ENCODE data around the gene ZNF385D. TPM values are rescaled to one million over a fixed set of nuclear protein-coding genes. Genes with fewer than 3 reads are reported as not detected.

ZNF385D gene
- total and polyA plus RNA-seq, 2 donors from 2014 or later = 1.4 to 8.9 TPM

DNA sequence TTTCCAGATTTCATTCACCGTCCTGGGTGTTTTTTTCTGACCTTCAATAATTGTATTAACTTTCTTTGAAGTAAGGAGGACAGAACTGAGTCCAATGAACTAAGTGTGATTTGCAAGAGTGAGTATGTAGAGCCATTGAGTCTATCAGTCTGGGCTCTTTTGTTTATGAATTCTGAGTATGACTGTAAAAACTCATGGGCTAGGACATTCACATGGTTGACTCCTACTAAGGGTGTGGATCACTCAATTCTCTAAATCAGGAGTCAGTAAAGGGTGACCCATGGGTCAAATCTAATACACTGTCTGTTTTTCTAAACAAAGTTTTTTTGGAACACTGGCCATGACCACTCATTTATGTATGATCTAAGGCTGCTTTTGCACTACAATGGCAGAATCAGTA, 269.0 kb downstream of the ZNF385D start:
- H3K36me3 ChIP-seq (ENCODE audit: control insufficient read depth in 2 of 3, insufficient read depth in 3 of 3, low read length in 3 of 3) = no peaks in the 10 kb centered on the region
- intact Hi-C loops (cut with DNase I) = no loop called here
- no peak overlapping the region for H3K27ac ChIP-seq (ENCODE audit: low read depth in 2 of 2, low read length in 2 of 2)
- FAIRE-seq (no peak), DNase-seq (no peak)
- no peaks in the 10 kb centered on the region for H3K4me1 ChIP-seq (ENCODE audit: control insufficient read depth in 2 of 3, insufficient read depth in 2 of 3, low read depth in 1 of 3, low read length in 3 of 3)
- no peaks in the 10 kb centered on the region for H3K9me3 ChIP-seq (ENCODE audit: control insufficient read depth in 2 of 3, insufficient read depth in 1 of 3, low read length in 3 of 3)
- H3K9ac ChIP-seq (ENCODE audit: low read length in 3 of 3) = no peak overlapping the region
- no peak for TF ChIP-seq CTCF (IDR thresholded peaks at IDR 0.05; ENCODE audit: borderline replicate concordance, extremely low read depth, insufficient read depth)
- H3K4me3 ChIP-seq (ENCODE audit: low read length in 3 of 3) = no peak overlapping the region
- H3K27me3 ChIP-seq (ENCODE audit: control insufficient read depth, insufficient read depth, low read length) = no peaks in the 10 kb centered on the region

- FAIRE-seq (no peak), DNase-seq (no peak)
- H3K4me1 ChIP-seq (ENCODE audit: control insufficient read depth in 2 of 3, insufficient read depth in 2 of 3, low read depth in 1 of 3, low read length in 3 of 3) = no peaks in the 10 kb centered on the region
These were observed 273.3 kb downstream of the ZNF385D start for GRCh38 chr3:21477541-21478288.

DNA sequence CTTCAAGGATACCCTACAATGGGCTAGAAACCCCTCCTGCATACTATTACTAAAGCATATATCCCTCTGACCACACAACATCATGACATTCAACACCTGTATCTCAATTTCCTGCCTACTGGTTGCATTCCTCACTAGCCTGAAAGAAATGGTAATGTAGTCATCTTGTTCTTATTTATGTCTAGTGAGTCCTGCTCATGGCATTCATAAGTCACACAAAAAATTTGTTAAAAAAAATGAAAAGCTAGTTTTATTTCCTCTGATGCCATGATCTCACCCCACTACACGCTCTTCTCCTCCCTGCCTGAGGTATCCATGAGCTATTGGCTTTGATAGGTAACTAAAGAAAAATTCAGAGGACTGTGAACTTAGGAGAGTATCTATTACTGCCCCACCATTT, 284.5 kb downstream of the ZNF385D start:
- intact Hi-C loops (cut with DNase I) = no loop called here
- Histone ChIP-seq H3K27ac (ENCODE audit: low read depth in 2 of 2, low read length in 2 of 2) (no peak overlapping the region), H3K9ac (ENCODE audit: low read length in 3 of 3) (no peak overlapping the region), H3K4me3 (ENCODE audit: low read length in 3 of 3) (no peak overlapping the region), H3K36me3 (ENCODE audit: control insufficient read depth in 2 of 3, insufficient read depth in 3 of 3, low read length in 3 of 3) (no peaks in the 10 kb centered on the region), H3K4me1 (ENCODE audit: control insufficient read depth in 2 of 3, insufficient read depth in 2 of 3, low read depth in 1 of 3, low read length in 3 of 3) (no peaks in the 10 kb centered on the region), H3K27me3 (ENCODE audit: control insufficient read depth, insufficient read depth, low read length) (no peaks in the 10 kb centered on the region), H3K9me3 (ENCODE audit: control insufficient read depth in 2 of 3, insufficient read depth in 1 of 3, low read length in 3 of 3) (no peaks in the 10 kb centered on the region)
- DNase-seq = no peak
- no peak for TF ChIP-seq CTCF (IDR thresholded peaks at IDR 0.05; ENCODE audit: borderline replicate concordance, extremely low read depth, insufficient read depth)
- no peak for FAIRE-seq

More at GRCh38 chr3:21477541-21478288, 273.3 kb downstream of the ZNF385D start:
- no peak for TF ChIP-seq CTCF (IDR thresholded peaks at IDR 0.05; ENCODE audit: borderline replicate concordance, extremely low read depth, insufficient read depth)
- Histone ChIP-seq H3K27ac (ENCODE audit: low read depth in 2 of 2, low read length in 2 of 2) (no peak overlapping the region), H3K4me3 (ENCODE audit: low read length in 3 of 3) (no peak overlapping the region), H3K9ac (ENCODE audit: low read length in 3 of 3) (no peak overlapping the region), H3K9me3 (ENCODE audit: control insufficient read depth in 2 of 3, insufficient read depth in 1 of 3, low read length in 3 of 3) (no peaks in the 10 kb centered on the region), H3K27me3 (ENCODE audit: control insufficient read depth, insufficient read depth, low read length) (no peaks in the 10 kb centered on the region), H3K36me3 (ENCODE audit: control insufficient read depth in 2 of 3, insufficient read depth in 3 of 3, low read length in 3 of 3) (no peaks in the 10 kb centered on the region)
- intact Hi-C loops (cut with DNase I) = no loop called here
